ENCODE results near the gene PSMD5. TPM values are rescaled to one million over a fixed set of nuclear protein-coding genes. Genes with fewer than 3 reads are reported as not detected.

Gene PSMD5
- total and polyA plus RNA-seq, 9 of the 15 experiments (the other 6 are each of a cell fraction or from before 2014, with no cell fraction given), result 46.4 to 148 (median 76.3) TPM

GRCh38 chr9:120875195-120875565, 32.5 kb upstream of the PSMD5 start (continued):
- TF ChIP-seq ZNF318 (IDR thresholded peaks at IDR 0.05; ENCODE audit: borderline replicate concordance in 1 of 2, low read depth in 1 of 2) (no peak), HDAC3 (IDR thresholded peaks at IDR 0.05; ENCODE audit: borderline replicate concordance, partially characterized antibody) (no peak), GATAD2B (IDR thresholded peaks at IDR 0.05; ENCODE audit: borderline replicate concordance) (no peak), ZBTB5 (IDR thresholded peaks at IDR 0.05) (no peak), THRA (IDR thresholded peaks at IDR 0.05) (no peak), LCOR (CRISPR knock-in tag; IDR thresholded peaks at IDR 0.05) (no peak), NR3C1 (CRISPR knock-in tag; IDR thresholded peaks at IDR 0.05) (no peak)
